ENCODE measurements around the gene GBX2.

DNA sequence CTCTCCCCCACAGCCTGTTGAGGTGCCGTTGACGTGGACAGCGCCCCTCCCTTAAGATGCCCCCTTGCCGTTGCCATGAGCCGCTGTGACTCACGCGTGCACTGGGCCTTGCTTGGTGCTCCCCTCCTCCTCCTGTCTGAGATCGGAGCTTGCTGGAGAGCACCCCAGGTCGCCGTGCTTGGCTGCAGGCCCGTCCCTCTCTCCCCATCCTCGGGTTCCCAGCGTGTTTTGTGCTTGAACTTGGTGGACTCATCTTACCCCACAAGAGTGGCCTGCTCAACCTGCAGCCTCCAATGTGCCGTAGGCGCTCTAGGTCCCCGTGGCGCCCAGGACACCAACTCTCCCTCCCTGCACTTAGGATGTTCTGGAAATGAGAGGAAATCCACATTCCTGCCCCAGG is 39.9 kb downstream of the GBX2 start:
- TF ChIP-seq FOXM1 (IDR thresholded peaks at IDR 0.05; ENCODE audit: borderline replicate concordance) (no peak), ARNT (IDR thresholded peaks at IDR 0.05) (no peak), FOXA1 (IDR thresholded peaks at IDR 0.05) (no peak), BHLHE40 (IDR thresholded peaks at IDR 0.05; ENCODE audit: borderline replicate concordance) (no peak), LEF1 (IDR thresholded peaks at IDR 0.05; ENCODE audit: borderline replicate concordance) (no peak), CTBP1 (IDR thresholded peaks at IDR 0.05; ENCODE audit: borderline replicate concordance) (no peak), SUZ12 (IDR thresholded peaks at IDR 0.05) (no peak), SP1 (IDR thresholded peaks at IDR 0.05) (no peak)

Measured in HEK293T (cell line).